EH (cell line): ENCODE measurements around the gene FAM151B.
A peak's percentile ranks its signal among the peaks of the same experiment; 100 is the strongest.
"Not testable (repeated sequence)": the region's sequence is repeated elsewhere in the genome, so short reads cannot be mapped to it uniquely, and the experiment has no call there.

Source experiments
- DNase-seq: peaks from one replicate; pipeline ENCODE4 v3.0.0-alpha.2; 2015; ENCODE audit warnings: low read depth

FAM151B gene

GRCh38 chr5:80503641-80504040 lies 15.7 kb downstream of the FAM151B start:
- DNase-seq, result no peak

DNA sequence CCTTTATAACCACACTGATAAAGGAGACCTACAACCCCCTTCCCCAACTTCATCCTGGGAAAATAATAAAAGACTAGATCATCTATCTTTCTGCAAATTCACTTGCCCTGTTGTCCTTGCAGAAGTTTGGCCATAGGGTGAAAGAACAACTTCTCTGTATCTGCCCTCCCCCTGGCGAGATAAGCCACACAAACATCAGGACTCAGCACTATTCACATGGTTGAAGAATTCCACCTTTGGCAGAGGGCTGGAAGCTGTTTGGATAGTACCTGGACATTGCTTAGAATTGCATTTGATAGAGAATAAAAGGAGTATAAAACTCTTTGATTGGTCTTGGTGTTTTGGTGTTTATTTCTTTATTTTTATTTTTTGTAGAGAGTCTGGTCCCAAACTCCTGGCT lies 16.9 kb downstream of the FAM151B start:
- DNase-seq, result no peak

- DNase-seq, result no peak
Observed at GRCh38 chr5:80507663-80508062, 19.8 kb downstream of the FAM151B start.

DNA sequence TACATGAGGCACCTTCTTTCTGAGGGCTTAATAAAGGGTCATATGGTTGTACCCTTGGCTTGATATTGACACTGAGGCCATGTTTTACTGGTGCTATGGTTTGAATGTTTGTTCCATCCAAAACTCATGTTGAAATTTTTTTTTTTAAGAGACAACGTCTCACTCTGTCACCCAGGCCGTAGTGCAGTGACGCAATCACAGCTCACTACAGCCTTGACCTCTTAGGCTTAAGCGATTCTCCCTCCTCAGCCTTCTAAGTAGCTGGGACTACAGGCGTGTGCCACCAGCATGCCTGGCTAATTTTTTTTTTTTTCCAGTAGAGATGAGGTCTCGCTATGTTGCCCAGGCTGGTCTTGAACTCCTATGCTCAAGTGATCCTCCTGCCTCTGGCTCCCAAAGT lies 20.9 kb downstream of the FAM151B start:
- DNase-seq, result no peak

GRCh38 chr5:80509362-80509761 lies 21.5 kb downstream of the FAM151B start:
- DNase-seq, result no peak

DNA sequence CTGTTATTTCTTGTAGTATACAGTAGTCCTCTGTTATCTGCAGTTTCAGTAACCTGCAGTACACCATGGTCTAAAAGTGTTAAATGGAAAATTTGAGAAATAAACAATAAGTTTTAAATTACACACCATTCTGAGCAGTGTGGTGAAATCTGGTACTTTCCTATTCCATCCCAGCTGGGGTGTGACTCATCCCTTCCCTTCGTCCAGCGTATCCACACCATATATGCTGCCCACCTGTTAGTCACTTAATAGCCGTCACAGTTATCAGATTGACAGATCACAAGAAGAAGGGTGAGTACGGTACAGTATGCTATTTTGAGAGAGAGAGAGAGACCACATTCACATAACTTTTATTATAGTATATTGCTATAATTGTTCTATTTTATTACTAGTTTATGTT lies 28.9 kb downstream of the FAM151B start:
- DNase-seq, result peak; percentile 60

- no peak for DNase-seq
Observed at GRCh38 chr5:80540691-80541090, 52.8 kb downstream of the FAM151B start.

DNA sequence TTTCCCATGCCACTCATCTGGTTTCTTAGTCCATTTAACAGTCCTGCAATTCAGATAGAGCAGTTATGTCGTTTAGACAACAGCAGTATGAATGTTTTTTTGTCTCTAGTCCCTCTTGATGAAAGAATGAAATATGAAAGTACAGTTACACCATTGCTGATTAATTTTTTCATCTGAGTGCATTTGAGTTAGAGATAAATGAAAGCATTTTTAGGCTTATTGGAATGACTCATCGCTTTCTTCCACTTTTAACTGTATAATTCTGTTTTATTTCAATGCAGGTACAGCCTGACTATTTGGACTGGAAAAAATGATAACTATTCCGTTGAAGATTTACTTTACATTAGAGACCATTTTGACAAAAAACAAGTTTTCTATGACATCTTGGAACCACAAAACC lies 53.5 kb downstream of the FAM151B start:
- no peak for DNase-seq

- no peak for DNase-seq
Observed at GRCh38 chr5:80554646-80555045, 66.7 kb downstream of the FAM151B start.

GRCh38 chr5:80555099-80555498 lies 67.2 kb downstream of the FAM151B start:
- no peak for DNase-seq

DNA sequence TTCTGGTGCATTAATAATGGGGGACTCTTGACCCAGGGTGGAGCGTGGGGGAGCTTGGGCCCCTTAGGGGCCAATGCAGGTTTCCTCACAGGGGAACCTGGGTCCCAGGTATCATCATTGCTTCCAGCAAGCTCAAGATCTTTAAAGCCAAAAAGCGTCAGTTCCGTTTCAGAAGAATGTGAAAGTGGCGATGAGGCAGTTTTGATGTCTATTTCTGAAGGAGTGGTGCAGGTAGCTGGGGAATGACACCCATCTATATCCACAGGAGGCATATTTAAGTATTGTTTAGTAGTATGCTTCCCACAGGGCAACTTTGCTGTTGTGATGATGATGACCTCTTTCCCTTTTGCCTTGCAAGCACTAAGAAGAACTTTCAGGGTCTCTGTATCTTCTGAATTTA lies 71.3 kb downstream of the FAM151B start:
- DNase-seq, result no peak

DNA sequence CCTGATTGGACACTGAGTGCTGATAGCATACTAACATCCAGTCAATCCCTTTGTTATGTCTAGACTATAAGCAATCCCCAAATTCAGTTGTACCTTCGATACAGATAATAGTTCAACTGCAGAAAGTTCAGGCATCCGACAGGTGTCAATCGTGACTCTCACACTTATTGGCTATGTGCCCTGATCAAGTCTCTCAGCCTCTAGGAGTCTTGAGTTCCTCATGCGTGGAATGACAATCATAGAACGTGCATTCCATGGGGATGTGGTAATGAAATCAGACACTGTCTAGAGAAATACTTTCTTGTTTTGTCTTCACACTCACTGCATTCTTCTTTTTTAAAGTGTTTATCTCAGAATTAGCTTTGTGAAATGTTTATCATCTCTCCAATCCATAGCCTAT lies 77.4 kb downstream of the FAM151B start:
- peak; percentile 13 for DNase-seq

- no peak for DNase-seq
Observed at GRCh38 chr5:80566711-80567259, 78.9 kb downstream of the FAM151B start.

DNA sequence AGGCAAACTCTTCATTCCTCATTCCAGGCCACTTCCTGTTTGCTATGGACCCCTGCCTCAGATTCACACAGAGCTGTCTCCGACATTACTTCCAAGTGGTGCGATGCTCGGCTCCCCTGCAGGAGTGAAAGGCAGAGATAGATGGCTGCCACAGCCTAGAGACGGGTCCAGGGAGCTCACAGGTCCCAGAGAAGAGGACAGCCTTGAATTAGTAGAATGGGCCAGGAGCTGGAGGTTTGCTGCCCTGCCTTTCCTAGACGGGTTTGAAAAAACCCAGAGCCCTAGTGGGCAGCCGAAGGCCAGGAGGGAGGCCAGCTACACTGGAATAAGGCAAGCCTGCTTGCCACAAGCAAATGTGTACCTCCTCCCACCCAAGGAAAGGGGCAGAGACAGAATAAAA lies 80.4 kb downstream of the FAM151B start:
- no peak for DNase-seq

DNA sequence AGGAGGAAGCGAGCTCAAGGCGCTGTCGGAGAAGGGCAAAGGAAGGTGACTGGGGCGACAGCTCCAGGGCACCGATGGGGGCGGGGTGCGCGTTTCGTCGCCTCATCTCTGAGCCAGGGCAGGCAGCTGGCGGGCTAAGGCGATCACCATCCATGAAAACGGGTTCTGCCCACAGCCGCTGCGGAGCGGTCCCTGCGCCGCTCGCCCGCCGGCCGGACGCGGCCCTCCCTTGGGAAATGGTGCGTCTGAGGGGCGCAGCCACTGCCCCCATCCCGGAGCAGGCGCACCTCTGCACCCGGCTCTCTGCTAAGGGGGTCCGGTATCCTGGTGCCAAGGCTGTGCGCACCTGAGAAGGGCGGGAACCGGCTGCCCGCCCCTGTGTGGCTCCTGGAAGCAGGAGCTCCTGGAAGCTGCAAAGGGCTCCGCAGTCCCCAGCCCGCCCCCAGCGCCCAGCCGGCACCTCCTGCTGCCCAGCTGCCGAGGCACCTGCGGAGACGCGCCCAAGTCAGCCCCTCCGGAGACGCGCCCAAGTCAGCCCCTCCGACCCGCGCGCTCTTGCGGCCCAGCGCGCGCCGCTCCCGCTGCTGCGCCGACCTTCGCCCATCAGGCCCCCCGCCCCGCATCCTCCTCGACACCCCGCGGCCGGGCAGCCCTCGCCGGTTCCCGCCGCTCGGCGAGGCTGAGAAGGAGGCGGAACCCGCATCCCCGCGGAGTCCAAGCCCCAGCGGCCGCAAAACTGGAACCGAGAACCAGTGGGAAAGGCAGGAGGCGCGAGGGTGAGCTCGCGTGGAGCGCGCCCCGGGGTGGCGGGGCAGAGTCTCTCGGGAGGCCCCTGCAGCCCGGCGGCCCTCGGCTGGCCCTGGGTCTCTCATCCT lies 81.4 kb downstream of the FAM151B start:
- DNase-seq, result no peak

GRCh38 chr5:80569961-80570786 lies 82.3 kb downstream of the FAM151B start, which contains the start of gene ANKRD34B:
ANKRD34B (minus strand) TSS chr5:80570280; CDS start chr5:80560019, 10,261 bp downstream.
- DNase-seq, result peak; percentile 6

GRCh38 chr5:80573062-80573461 lies 85.2 kb downstream of the FAM151B start:
- DNase-seq, result no peak

GRCh38 chr5:80576383-80576782 lies 88.5 kb downstream of the FAM151B start:
- no peak for DNase-seq

DNA sequence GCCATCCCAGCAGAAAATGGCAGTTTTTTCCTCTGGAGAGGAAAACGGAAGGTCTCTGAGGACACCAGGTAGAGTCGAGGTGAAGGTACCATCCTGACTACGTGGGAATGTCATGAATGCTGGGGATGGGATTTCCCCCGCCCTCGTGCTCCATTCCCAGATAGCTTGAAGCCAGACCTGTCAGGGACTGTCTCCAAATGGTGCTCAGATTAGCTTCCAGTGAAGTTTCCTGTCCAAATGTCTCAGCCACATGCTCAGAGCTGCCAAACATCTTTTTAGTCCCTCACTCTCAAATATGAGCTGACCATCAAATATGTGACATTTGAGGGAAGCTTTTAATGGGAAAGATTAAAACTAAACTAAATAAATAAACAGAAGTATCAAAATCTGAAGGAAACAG lies 89.8 kb downstream of the FAM151B start:
- no peak for DNase-seq

- no peak for DNase-seq
Observed at GRCh38 chr5:80579050-80579449, 91.2 kb downstream of the FAM151B start.

DNA sequence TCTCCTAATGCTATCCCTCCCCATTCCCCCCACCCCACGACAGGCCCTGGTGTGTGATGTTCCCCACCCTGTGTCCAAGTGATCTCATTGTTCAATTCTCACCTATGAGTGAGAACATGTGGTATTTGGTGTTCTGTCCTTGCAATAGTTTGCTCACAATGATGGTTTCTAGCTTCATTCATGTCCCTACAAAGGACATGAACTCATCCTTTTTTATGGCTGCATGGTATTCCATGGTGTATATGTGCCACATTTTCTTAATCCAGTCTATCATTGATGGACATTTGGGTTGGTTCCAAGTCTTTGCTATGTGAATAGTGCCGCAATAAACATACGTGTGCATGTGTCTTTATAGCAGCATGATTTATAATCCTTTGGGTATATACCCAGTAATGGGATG lies 92.4 kb downstream of the FAM151B start:
- DNase-seq, result not testable (repeated sequence)

DNA sequence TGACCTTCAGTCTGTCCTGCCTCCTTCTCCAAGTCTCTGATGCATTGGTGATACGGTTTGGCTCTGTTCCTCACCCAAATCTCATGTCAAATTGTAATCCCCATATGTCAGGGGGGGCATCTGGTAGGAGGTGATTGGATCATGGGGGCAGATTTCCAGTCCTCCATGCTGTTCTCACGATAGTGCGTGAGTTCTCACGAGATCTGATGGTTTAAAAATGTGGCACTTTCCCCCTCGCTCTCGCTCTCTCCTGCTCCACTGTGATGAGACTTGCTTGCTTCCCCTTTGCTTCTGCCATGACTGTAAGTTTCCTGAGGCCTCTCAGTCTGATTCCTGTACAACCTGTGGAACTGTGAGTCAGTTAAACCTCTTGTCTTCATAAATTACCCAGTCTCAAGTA lies 96.9 kb downstream of the FAM151B start:
- DNase-seq, result no peak
